Heart left ventricle (tissue), 13 donors: ENCODE results near the gene EFNA2.

Source experiments
- POLR2A ChIP-seq, 2 donors: fragments of 450-650 bp; IDR thresholded peaks; one replicate each; pipeline ENCODE4 v1.6.1; 2017; ENCODE audit warnings: antibody characterized with exemption in 2 of 2, mild to moderate bottlenecking in 2 of 2, moderate library complexity in 2 of 2
- TF ChIP-seq, protein P1 (sequence below), 12 donors: fragments of 200-600 bp; sonication (generic) in 4 of 12; IDR thresholded peaks; one replicate each; pipeline versions ENCODE4 v1.5.0 to v1.8.0; 2018 to 2022; ENCODE audit warnings: antibody characterized with exemption in 12 of 12, mild to moderate bottlenecking in 5 of 12
- donor health status: ischemic (EF 13 %, LVEDD 7.1; RV severe dilation, severe dysfunction).
- donor health status: DM: no; HTN: yes; CAD: no.
- donor health status: DM: no; HTN: no; CAD: no.
- donor health status: ischemic (EF 25% LVEDD 6.9; RV normal size, moderate dysfunction).
- donor health status: ischemic (EF 25% LVEDD 5.7; RV mildly dilated, moderate dysfunction).
- donor health status: ischemic (EF 35%, LVEDD 5.7; RV mildly dilated, moderate dysfunction).
- donor health status: nonischemic (EF 11% LVEDD 7.7; RV severe dilation, severe dysfunction).
- donor health status: DM: yes; HTN: yes; CAD: no.
- donor health status: PGD.
- donor health status: ischemic (EF 29% LVEDD 5.4; RV normal size, mild dysfunction).
- donor health status: nonischemic (EF 23%, LVEDD 6.1; RV moderate dilation, normal function).

DNA sequence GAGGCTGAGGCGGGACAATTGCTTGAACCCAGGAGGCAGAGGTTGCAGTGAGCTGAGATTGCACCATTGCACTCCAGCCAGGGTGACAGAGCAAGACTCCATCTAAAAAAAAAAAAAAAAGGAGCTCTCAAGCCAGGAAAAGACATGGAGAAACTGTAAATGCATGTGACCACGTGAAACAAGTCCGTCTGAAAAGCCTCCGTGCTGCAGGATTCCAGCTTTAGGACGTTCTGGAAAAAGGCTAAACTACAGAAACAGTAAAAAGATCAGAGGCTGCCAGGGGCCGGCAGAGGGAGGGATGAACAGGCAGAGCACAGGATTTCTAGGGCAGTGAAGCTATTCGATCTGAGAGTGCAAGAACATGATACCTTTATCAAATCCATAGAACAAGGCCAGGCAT, 57.4 kb downstream of the EFNA2 start:
- no peak for TF ChIP-seq POLR2A (IDR thresholded peaks at IDR 0.05)
- TF ChIP-seq, protein P1, sequence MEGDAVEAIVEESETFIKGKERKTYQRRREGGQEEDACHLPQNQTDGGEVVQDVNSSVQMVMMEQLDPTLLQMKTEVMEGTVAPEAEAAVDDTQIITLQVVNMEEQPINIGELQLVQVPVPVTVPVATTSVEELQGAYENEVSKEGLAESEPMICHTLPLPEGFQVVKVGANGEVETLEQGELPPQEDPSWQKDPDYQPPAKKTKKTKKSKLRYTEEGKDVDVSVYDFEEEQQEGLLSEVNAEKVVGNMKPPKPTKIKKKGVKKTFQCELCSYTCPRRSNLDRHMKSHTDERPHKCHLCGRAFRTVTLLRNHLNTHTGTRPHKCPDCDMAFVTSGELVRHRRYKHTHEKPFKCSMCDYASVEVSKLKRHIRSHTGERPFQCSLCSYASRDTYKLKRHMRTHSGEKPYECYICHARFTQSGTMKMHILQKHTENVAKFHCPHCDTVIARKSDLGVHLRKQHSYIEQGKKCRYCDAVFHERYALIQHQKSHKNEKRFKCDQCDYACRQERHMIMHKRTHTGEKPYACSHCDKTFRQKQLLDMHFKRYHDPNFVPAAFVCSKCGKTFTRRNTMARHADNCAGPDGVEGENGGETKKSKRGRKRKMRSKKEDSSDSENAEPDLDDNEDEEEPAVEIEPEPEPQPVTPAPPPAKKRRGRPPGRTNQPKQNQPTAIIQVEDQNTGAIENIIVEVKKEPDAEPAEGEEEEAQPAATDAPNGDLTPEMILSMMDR (IDR thresholded peaks at IDR 0.05), result no peak
